Activated T-cell treated with anti-CD3 and anti-CD28 coated beads, Interleukin-2, amount 50 U/mL, for 1 hour (primary cell): Measurements from ENCODE around the gene THBS1.

ENCODE experiments used
- DNase-seq: peaks from one replicate; pipeline ENCODE4 v3.0.0-alpha.2; 2020

Gene THBS1

DNA sequence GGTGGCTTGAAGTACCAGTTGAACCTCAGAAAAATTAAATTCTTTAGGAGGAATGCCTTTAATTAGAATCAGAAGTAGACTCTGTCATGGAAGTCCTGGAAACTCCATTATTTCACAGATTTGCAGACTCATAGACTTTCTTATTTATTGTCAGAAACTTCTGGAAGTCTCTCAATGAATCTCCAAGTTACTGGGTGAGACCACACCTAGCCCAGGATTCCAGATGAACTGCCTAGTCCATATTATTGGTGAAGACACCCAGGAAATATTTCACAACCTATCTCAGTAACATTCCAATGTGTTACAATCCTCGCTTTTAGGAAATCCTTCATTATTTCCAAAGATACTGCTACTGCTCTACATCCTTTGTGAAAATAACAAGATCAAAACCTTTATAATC lies 6.5 kb upstream of the THBS1 start:
- DNase-seq: no peak

DNA sequence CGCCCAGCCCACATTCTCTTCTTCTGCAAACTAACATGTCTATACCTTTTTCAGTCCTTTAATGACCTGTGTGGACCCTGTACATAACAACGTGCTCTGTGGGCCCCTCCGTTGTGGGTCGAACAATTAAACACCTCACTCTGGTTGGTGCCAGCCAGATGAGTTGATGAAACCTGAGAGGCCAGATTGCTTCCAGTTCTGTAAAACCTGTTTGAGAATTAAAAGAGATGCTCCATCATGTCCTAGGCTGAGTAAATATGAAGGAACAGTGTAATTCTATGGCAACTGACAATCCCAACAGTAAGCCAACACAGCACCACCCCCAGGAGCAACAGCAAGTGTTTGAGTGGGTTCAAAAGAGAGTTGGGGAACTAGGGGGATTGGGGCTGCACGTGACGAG lies 5.7 kb upstream of the THBS1 start:
- no peak for DNase-seq

DNA sequence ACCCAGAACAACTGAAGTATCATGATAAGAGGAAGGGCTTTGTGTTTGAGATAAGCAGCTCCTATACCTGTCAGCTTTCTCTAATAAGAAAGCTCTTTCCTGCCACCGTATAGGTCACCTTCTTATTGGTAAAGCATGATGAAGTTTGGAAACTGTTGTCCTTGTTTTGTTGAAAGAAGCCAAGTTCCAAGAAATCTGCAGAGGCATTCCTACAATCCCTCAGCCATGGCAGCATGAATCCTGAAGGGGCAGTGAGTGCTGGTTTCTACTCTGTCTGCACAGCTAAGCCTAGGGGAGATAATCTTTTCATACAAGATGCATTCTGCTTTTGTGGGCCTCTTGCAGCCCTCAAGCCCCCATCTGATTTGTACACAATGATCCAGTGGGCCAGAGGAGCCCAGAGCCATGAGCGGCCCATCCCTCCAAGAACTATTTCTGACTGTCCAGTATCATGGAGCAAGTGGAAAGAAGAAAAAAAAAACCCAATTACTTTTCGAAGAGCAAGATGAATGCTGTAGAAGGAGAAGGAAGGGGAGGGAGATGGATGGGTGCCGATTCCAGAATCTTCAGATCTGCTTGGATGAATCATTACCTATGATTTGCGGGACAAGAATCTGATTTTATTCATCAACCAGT lies 1.9 kb upstream of the THBS1 start:
- no peak for DNase-seq

DNA sequence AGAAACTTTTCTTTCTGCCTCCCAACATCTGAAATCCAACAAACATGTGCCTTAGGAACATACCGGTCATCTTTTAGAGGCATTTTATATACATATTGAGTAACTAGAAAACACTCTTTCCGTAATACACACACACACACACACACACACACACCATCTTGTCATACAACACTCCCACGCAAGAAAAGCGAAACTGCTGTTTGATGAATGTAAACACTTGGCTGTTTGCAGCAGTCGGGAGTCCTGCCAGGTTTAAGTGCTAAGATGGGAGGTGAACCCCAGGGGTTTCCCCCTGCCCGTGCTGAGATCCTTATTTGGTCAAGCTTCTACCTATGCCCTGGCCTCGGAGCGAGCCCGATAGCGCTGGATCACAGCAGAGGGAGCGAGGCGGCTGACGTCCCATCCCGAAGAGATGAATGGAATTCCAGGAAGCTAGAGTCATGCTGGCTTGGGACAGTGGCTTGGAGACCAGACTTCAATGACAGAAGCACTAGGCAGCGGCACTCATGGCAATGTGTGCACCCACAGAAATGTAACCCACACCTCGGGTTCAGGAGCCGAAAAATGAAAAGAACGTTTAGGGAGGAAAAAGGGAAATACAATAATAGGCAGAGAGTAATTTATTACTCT lies 1.3 kb upstream of the THBS1 start:
- no peak for DNase-seq

DNA sequence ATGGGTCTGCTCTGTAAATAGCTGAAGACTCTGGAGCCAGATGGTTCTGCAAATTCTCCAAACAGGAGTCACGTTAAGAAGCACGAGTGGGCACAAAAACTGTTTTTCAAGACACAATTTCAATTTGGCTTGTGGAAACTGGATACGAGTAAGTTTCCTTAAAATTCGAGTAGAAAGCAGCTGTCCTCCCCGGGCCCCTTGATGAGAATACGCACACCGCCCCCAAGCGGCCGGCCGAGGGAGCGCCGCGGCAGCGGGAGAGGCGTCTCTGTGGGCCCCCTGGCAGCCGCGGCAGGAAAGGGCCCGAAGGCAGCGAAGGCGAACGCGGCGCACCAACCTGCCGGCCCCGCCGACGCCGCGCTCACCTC lies 778 bp upstream of the THBS1 start:
- peak; percentile 85 for DNase-seq

DNA sequence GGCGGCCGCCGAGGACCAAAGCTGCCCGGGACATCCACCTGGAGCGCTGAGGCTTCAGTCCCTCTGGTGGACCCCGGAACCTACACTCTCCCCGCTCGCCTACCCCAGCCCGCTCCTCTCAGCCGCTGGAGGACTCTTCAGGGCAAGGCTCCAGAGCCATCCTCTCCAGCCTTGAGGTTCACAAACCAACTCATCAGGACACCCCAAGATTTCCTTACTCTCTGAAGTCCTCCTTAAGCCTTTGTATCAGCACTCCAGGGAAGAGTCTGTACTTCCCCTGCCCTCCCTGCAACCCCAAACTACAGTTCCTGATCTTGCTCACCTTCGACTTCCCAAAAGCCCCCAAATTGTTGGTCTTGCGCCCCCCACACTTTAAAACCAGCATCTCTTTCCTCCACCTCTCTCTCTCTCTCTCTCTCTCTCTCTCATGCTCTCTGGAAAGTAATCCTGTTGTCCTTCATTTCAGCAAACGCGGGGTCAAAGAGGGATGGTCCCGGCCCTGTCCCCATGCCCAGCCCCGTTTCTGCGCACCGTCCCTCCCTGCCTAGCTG lies 438 bp downstream of the THBS1 start:
- no peak for DNase-seq

DNA sequence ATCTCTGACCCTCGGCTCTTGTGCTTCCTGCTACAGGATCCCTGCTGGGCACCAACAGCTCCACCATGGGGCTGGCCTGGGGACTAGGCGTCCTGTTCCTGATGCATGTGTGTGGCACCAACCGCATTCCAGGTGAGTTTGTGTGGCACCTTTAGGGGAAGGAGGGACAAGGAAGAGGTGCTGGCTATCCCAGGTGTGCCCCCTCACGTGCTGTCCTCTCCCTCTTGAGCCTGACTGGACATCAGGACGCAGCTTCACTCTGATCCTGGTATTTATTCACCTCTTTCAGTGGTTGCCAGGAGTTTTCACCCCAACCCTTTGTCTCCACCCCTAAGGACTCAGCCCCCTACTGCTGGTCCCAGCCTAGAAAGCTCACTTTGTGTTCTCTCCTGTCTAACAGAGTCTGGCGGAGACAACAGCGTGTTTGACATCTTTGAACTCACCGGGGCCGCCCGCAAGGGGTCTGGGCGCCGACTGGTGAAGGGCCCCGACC lies 960 bp downstream of the THBS1 start:
- no peak for DNase-seq

DNA sequence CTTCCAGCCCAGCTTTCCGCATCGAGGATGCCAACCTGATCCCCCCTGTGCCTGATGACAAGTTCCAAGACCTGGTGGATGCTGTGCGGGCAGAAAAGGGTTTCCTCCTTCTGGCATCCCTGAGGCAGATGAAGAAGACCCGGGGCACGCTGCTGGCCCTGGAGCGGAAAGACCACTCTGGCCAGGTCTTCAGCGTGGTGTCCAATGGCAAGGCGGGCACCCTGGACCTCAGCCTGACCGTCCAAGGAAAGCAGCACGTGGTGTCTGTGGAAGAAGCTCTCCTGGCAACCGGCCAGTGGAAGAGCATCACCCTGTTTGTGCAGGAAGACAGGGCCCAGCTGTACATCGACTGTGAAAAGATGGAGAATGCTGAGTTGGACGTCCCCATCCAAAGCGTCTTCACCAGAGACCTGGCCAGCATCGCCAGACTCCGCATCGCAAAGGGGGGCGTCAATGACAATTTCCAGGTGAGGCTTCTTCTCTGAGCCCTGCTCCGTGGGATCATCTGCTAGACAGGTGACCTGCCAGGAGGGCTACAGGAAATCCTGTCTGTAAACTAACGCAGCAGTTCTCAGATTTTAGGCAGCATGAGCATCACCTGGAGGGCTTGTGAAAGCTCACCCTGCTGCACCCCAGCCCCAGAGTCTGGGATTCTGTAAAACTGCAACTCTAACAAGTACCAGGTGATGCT lies 1.6 kb downstream of the THBS1 start:
- DNase-seq: no peak

DNA sequence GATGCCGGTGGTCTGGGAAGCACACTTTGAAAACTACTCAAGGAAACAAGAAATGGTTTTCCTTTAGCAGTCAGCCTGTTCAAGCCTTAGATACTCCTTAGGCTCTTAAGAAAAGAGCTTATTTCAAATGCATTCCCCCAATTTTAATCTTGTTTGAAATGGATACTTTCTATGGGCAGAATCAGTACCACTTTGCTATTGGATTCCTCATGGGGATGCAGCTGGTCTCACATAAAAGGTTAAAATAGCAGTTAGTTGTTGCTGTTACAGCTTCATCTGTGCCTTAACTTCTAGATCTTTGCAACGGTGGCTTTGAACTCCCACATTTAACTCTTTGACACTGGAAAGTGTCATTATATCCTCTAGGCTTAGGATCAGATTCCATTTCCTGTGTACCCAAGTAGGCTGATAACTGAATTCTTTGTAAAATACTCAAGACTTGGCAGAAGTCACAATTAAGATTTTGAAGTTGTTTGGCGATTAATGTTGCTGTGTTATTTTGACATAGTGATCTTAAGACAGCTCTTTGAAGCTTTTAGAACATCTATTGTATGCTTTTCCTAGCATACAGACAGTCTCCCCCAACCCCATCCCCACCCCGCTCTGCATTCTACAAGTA lies 2.2 kb downstream of the THBS1 start:
- DNase-seq: no peak

DNA sequence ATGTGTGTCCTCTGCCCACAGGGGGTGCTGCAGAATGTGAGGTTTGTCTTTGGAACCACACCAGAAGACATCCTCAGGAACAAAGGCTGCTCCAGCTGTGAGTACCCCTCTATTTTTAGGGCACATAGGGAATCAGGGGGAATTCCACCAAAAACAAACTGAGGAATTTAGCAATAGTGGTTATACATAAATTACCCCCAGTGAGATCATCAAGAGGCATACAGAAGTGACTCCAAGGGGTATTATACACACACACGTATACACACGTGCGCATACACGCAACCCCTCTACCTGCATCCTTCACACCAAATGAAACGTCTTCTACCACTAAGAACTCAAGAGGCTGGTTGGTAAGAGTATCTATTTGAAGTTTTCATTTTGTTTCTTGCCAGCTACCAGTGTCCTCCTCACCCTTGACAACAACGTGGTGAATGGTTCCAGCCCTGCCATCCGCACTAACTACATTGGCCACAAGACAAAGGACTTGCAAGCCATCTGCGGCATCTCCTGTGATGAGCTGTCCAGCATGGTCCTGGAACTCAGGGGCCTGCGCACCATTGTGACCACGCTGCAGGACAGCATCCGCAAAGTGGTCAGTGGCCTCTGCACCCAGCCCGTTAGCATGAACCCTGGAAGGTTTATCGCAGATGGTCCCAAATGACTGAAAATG lies 2.9 kb downstream of the THBS1 start:
- no peak for DNase-seq

DNA sequence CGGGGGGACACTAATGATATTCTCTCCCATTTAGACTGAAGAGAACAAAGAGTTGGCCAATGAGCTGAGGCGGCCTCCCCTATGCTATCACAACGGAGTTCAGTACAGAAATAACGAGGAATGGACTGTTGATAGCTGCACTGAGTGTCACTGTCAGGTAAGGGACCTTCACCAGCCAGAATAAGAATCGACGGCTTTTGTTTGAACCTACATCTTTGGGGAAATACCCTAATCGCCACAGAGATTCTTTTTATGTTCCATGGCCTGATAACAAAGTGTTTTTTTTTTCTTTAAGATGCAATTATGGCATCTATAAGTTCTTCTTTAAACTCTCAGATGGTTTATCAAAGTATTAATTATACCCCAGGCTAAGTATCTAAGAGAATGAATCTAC lies 3.4 kb downstream of the THBS1 start:
- DNase-seq: no peak

DNA sequence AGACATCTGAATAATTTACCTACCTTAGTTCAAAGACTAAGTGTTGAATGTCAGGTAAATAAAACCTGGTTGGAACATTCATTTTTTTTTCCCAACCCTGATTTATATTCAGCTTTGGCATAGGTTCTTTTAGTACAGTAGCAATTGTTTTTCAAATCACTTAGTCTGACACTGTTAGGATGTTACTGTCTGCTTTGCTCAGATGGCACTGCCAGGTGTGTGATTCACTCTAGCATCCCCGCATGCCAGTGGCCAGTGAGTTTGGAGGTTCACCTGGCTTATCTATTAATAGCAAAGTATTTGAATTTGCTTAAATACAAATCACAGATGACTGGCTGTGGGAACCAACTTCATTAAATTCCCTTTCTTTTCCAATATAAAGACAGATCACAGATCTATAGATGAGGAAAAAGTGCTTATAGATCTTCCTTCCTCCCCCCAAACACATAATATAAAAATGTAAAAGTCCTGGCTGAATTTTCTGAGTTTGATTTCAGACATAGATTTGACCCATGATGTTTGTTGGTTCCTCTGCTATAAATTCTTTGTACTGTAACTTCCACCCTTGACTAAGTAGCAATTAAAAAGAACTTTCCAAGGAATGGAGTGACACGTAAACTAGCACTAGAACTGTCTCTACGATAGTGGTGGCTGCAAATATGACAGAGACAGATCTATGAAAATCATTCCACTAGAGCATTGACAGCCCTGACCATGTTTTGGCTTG lies 3.9 kb downstream of the THBS1 start:
- DNase-seq: no peak

DNA sequence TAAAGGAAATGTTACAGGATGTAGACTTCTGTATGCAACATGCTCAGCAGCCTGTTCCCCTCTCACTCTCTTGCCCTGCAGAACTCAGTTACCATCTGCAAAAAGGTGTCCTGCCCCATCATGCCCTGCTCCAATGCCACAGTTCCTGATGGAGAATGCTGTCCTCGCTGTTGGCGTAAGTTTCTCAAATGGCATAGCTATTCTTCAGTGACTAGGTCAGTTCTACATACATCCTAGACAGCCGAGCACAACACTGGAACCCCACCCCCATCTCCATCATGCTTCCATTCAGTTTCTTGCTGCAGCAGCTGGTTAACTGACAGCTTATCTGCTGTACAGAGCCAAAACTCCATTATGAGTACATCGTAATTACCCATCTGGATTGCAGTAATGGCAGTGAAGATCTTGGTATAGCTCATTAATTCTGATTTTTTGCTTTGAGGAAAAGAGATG lies 4.5 kb downstream of the THBS1 start:
- DNase-seq: no peak

DNA sequence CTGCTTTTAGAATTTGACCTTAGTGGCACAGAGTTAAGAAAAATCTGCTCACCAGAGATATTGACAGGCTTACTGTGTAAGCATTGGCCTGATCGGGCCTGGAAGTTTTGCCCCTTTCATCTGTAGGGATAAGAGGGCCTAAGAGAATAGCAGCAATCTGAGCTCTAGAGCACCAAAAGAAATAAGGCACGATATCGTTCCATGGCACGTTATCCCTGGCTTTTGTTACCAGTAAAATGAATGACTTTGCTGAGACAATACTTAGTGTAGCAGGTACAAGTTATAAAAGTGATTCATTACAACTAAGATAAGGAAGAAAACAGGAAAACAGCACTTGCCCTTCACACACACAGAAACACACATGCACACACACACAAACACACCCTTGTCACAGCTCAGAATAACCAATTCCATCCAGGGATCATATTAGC lies 5.0 kb downstream of the THBS1 start:
- DNase-seq: no peak

DNA sequence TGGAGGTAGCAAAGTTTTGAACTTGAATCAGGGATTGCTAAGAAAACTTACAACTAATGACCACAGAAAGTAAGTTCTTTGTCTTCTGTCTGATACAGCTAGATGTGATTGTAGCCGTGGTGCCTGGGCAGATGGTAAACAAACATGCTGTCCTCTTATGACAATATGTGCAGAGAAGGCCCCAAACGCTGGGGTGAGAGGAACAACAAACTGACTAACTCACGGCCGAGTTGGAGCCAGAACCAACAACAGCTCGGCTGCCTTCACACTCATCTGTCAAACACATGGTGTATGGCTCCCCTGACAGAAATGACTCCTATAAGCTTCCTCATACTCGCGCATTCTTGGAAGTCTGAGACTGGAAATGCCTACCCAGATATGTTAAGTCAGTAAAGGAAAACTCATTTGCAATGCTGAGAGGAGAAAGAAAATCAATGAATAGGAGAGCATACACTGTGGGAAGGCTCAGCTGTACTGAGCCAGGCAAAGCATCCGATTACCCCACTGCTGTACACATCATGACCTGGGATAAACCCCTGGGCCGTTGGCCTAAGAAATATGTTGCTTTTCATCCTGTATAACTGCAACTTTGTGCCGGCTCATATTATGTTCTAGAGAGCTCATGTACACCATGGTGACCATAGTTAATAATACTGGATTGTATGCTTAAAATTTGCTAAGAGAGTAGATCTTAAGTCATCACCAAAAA lies 5.7 kb downstream of the THBS1 start:
- DNase-seq: no peak

DNA sequence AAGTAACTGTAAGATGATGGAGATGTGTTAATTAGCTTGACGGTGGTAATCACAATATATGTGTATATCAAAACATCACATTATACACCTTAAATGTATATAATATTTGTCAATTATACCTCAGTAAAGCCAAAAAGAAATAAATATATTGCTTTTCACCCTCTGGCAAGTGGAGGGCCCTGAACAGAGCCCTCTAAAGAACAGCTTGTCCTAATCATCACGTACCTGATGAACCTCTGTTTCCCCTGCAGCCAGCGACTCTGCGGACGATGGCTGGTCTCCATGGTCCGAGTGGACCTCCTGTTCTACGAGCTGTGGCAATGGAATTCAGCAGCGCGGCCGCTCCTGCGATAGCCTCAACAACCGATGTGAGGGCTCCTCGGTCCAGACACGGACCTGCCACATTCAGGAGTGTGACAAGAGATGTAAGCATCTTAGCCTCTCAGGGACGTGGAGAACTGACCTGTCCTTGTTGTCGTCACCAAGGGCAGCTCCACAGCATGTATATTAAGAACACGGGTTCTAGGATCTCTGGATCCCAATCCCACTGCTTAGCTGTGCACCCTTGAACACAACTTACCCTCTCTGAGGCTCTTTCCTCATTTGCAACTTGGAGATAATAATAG lies 6.3 kb downstream of the THBS1 start:
- no peak for DNase-seq

DNA sequence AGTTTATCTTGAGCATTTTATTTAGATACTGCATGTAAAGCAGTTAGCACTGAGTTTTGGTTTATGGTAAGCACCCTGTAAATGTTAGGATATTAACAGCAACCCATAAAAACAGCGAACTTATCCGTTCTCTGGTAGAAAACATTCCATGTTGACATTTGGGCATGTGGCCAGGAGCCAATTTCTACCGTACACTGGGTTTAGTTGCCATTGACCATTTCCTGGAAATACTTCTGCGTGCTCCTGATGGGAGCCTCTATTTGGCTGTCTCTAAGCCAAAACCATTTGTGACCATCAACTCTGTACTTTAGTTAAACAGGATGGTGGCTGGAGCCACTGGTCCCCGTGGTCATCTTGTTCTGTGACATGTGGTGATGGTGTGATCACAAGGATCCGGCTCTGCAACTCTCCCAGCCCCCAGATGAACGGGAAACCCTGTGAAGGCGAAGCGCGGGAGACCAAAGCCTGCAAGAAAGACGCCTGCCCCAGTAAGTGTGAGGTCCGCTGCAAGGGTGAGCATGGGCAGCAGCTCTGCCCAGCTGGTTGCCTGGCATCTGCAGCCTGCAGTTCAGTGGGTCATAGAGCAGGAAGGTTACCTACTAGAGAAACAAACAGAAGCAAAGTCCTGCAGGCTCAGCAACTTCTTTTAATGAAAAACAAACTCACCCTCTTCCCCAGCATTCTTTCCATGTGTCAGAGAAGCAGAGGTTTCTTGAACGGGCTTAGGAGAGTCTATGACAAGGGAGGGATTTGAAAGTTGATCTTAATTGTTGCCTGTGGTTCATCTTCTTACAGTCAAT lies 7.1 kb downstream of the THBS1 start:
- DNase-seq: no peak

DNA sequence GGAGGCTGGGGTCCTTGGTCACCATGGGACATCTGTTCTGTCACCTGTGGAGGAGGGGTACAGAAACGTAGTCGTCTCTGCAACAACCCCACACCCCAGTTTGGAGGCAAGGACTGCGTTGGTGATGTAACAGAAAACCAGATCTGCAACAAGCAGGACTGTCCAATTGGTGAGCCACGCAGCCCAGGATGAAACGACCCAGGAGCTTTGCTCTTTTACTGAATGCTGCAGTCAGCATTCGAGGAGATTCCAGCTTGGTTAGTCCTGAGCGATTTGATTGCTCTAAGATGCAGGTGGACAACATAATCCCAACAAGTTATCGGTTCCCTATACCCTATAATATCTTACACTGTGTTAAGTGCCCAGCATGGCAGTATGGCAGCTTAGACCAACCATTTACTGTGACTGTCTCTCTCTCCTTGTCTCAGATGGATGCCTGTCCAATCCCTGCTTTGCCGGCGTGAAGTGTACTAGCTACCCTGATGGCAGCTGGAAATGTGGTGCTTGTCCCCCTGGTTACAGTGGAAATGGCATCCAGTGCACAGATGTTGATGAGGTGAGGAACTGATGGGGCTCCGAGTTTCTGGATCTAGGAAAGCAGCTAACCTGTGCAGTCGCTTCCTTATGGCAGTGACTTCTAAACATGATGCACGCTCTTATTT lies 7.8 kb downstream of the THBS1 start:
- no peak for DNase-seq

DNA sequence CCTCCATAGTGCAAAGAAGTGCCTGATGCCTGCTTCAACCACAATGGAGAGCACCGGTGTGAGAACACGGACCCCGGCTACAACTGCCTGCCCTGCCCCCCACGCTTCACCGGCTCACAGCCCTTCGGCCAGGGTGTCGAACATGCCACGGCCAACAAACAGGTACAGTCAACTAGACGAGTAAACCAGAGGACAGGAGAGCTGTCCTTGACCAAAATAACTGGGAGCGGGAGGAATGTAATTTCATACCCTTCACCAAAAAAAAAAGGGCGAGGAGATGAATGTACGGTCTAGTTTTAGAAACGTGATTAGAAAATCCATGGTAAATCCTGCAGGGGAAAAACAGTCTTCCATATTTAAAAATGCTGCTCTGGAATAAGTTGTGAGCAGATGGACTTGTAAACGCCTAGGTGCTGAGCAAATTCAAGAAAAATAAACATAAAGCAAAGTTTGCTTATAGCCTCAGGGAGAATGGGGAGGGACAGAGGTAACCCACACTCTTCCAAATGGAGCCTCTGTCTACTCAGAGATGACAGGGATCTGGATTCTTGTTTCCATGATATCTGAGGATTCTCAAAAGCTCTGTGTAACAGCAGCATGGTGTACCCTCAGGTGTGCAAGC lies 8.4 kb downstream of the THBS1 start:
- no peak for DNase-seq
